ENCODE measurements around the gene C1orf56. TPM values are rescaled to one million over a fixed set of nuclear protein-coding genes. Genes with fewer than 3 reads are reported as not detected.

C1orf56 gene
- total and polyA plus RNA-seq, 2 donors (not counting 3 experiments of a cell fraction or from before 2014, with no cell fraction given): 3.0 to 3.5 TPM

GRCh38 chr1:151072224-151072623 is 24.7 kb downstream of the C1orf56 start:
- H2AFZ ChIP-seq (ENCODE audit: low read depth, low read length): no peak overlapping the region
- FAIRE-seq (no peak), DNase-seq (ENCODE audit: low read depth, low spot score) (no peak)
- H3K4me2 ChIP-seq (ENCODE audit: insufficient read depth, low read length): no peak overlapping the region
- H3K9ac ChIP-seq (replicated peaks; ENCODE audit: extremely low read depth, insufficient read depth, low read length): no peak overlapping the region
- no peaks in the 10 kb centered on the region for H4K20me1 ChIP-seq (replicated peaks; ENCODE audit: control insufficient read depth, extremely low read depth, insufficient read depth, low read length)
- ChIA-PET CTCF (interaction anchor here (0.9 to 3.0 kb wide), 5 partner anchors 12 to 135 kb away, joined by 3 to 39 read pairs (median 7); partner anchors contain the start of genes CDC42SE1 and MLLT11), POLR2A (interaction anchor here (0.6 to 1.8 kb wide), 2 partner anchors 12 to 23 kb away, joined by 5 read pairs; partner anchors contain the start of gene MLLT11)
- peaks cover 0 to 4% of the 10 kb centered on the region in 2 experiments for H3K36me3 ChIP-seq (ENCODE audit: control insufficient read depth in 2 of 2, extremely low read depth in 1 of 2, insufficient read depth in 2 of 2, low read length in 2 of 2)
- H3K27me3 ChIP-seq (ENCODE audit: control insufficient read depth in 2 of 2, insufficient read depth in 2 of 2, low read length in 2 of 2): no peaks in the 10 kb centered on the region
- no peaks in the 10 kb centered on the region for H3K9me1 ChIP-seq (replicated peaks; ENCODE audit: control insufficient read depth, extremely low read depth, insufficient read depth, low read length)
- TF ChIP-seq JUN (IDR thresholded peaks at IDR 0.05; ENCODE audit: borderline replicate concordance, insufficient read depth, insufficient read length, low read depth): no peak
- TF ChIP-seq CTCF (IDR thresholded peaks at IDR 0.05; ENCODE audit: extremely low read depth in 1 of 2, insufficient read depth in 1 of 2, low read depth in 1 of 2, low read length in 2 of 2): no peak
- no peak for TF ChIP-seq EZH2 (IDR thresholded peaks at IDR 0.05; ENCODE audit: borderline replicate concordance, low read depth, low read length, severe bottlenecking)
- no peak for TF ChIP-seq MYC (IDR thresholded peaks at IDR 0.05; ENCODE audit: low read depth, low read length)
- no peak for TF ChIP-seq GATA2 (IDR thresholded peaks at IDR 0.05; ENCODE audit: insufficient read depth, insufficient read length, low read depth, low read length)
- no peak for TF ChIP-seq POLR2AphosphoS5 (IDR thresholded peaks at IDR 0.05; ENCODE audit: insufficient read depth, low read depth, low read length)
- no peak for TF ChIP-seq MAX (IDR thresholded peaks at IDR 0.05; ENCODE audit: insufficient read depth, insufficient read length)
- TF ChIP-seq POLR2A (IDR thresholded peaks at IDR 0.05; ENCODE audit: low read depth, low read length): no peak
- no peak for TF ChIP-seq FOS (IDR thresholded peaks at IDR 0.05; ENCODE audit: borderline replicate concordance, insufficient read depth, low read length)
- no peak overlapping the region for H3K4me3 ChIP-seq (replicated peaks in 1 of 3; ENCODE audit: insufficient read depth in 1 of 3, low read depth in 1 of 3, low read length in 3 of 3)
- H3K79me2 ChIP-seq (ENCODE audit: control insufficient read depth, insufficient read depth, low read length): peaks cover 10% of the 10 kb centered on the region
- BruUV-seq (replicated peaks): no TSS peak
- intact Hi-C loops (cut with micrococcal nuclease): no loop called here
- no peaks in the 10 kb centered on the region for H3K9me3 ChIP-seq (replicated peaks; ENCODE audit: control insufficient read depth, insufficient read depth, low read length)
- H3K4me1 ChIP-seq (ENCODE audit: control insufficient read depth, extremely low read depth, insufficient read depth, low read length): no peaks in the 10 kb centered on the region
- no peak overlapping the region for H3K27ac ChIP-seq (ENCODE audit: insufficient read depth, low read depth, low read length)
- dilution Hi-C loops (cut with MboI; ENCODE audit: extremely low pct_ligation_motif_present, low sequenced_read_pairs): no loop called here

Data from endothelial cell of umbilical vein (primary cell).